ENCODE measurements around the gene PRG2.
"Not testable (repeated sequence)": the region's sequence is repeated elsewhere in the genome, so short reads cannot be mapped to it uniquely, and the experiment has no call there.

Gene PRG2

GRCh38 chr11:57344826-57345225, 45.6 kb downstream of the PRG2 start:
- no peak for DNase-seq

GRCh38 chr11:57343825-57344224, 46.6 kb downstream of the PRG2 start:
- no peak for DNase-seq

GRCh38 chr11:57342702-57343101, 47.7 kb downstream of the PRG2 start:
- DNase-seq, result no peak

- DNase-seq, result no peak
Measured at GRCh38 chr11:57341250-57341808, 49.1 kb downstream of the PRG2 start.

- DNase-seq, result no peak
Measured at GRCh38 chr11:57340039-57340615, 50.3 kb downstream of the PRG2 start.

GRCh38 chr11:57339328-57339727, 51.1 kb downstream of the PRG2 start:
- DNase-seq, result no peak

GRCh38 chr11:57338142-57338541, 52.3 kb downstream of the PRG2 start, which contains the start of gene P2RX3:
Gene P2RX3, plus strand, starts transcription at chr11:57338352. Its CDS starts 199 bp downstream, at chr11:57338551.
- no peak for DNase-seq

GRCh38 chr11:57336856-57337255, 53.6 kb downstream of the PRG2 start:
- DNase-seq, result not testable (repeated sequence)
